ENCODE results near the gene MR1. TPM values are rescaled to one million over a fixed set of nuclear protein-coding genes. Genes with fewer than 3 reads are reported as not detected.
"Not testable (repeated sequence)": the region's sequence is repeated elsewhere in the genome, so short reads cannot be mapped to it uniquely, and the experiment has no call there.

MR1 gene
- total RNA-seq, 2 donors from 2014 or later, result 5.3 to 7.5 TPM

GRCh38 chr1:181060066-181060465 is 26.3 kb downstream of the MR1 start:
- intact Hi-C loops (cut with DNase I, micrococcal nuclease), result no loop called here
- ATAC-seq (no peak), DNase-seq (no peak)

- intact Hi-C loops (cut with DNase I, micrococcal nuclease); ATAC-seq; DNase-seq: not testable (repeated sequence)
Observed at GRCh38 chr1:181060947-181061346, 27.2 kb downstream of the MR1 start.

- intact Hi-C loops (cut with DNase I, micrococcal nuclease), result no loop called here
- ATAC-seq, result no peak
- no peak for DNase-seq
Observed at GRCh38 chr1:181061487-181061886, 27.7 kb downstream of the MR1 start.

GRCh38 chr1:181061891-181062835 is 28.4 kb downstream of the MR1 start:
- no peak for ATAC-seq
- intact Hi-C loops (cut with DNase I, micrococcal nuclease), result no loop called here
- DNase-seq, result peak in 1 of 2 donors; percentile 26

GRCh38 chr1:181062836-181063428 is 29.1 kb downstream of the MR1 start:
- DNase-seq (no peak), ATAC-seq (no peak)
- intact Hi-C loops (cut with DNase I, micrococcal nuclease), result no loop called here

- no peak for DNase-seq
- intact Hi-C loops (cut with DNase I, micrococcal nuclease), result no loop called here
- no peak for ATAC-seq
Observed at GRCh38 chr1:181064011-181064623, 30.3 kb downstream of the MR1 start.

GRCh38 chr1:181064702-181065101 is 30.9 kb downstream of the MR1 start:
- intact Hi-C loops (cut with DNase I, micrococcal nuclease), result no loop called here
- DNase-seq (no peak), ATAC-seq (no peak)

- intact Hi-C loops (cut with DNase I, micrococcal nuclease), result no loop called here
- DNase-seq (no peak), ATAC-seq (no peak)
Observed at GRCh38 chr1:181073638-181074037, 39.9 kb downstream of the MR1 start.

GRCh38 chr1:181075766-181076350 is 42.1 kb downstream of the MR1 start:
- intact Hi-C loops (cut with DNase I, micrococcal nuclease), result no loop called here
- ATAC-seq, result no peak
- DNase-seq, result no peak

GRCh38 chr1:181076852-181077251 is 43.1 kb downstream of the MR1 start:
- no peak for DNase-seq
- ATAC-seq, result no peak
- intact Hi-C loops (cut with DNase I, micrococcal nuclease), result no loop called here

GRCh38 chr1:181077576-181078242 is 43.9 kb downstream of the MR1 start:
- DNase-seq (no peak), ATAC-seq (no peak)
- intact Hi-C loops (cut with DNase I, micrococcal nuclease), result no loop called here

- intact Hi-C loops (cut with DNase I, micrococcal nuclease), result no loop called here
- DNase-seq, result no peak
- ATAC-seq, result no peak
Observed at GRCh38 chr1:181079382-181079781, 45.6 kb downstream of the MR1 start.

- no peak for DNase-seq
- intact Hi-C loops (cut with DNase I, micrococcal nuclease), result loop anchor here in 1 of 2 donors (10.0 kb wide), 1 partner anchor 65 kb away; no protein-coding TSS in a partner anchor
- no peak for ATAC-seq
Observed at GRCh38 chr1:181079920-181080319, 46.1 kb downstream of the MR1 start.

- intact Hi-C loops (cut with DNase I, micrococcal nuclease), result loop anchor here in 1 of 2 donors (10.0 kb wide), 1 partner anchor 64 kb away; no protein-coding TSS in a partner anchor
- ATAC-seq, result no peak
- DNase-seq, result no peak
Observed at GRCh38 chr1:181080556-181080955, 46.8 kb downstream of the MR1 start.

GRCh38 chr1:181081395-181081794 is 47.6 kb downstream of the MR1 start:
- DNase-seq (no peak), ATAC-seq (no peak)
- intact Hi-C loops (cut with DNase I, micrococcal nuclease), result loop anchor here in 1 of 2 donors (10.0 kb wide), 1 partner anchor 63 kb away; no protein-coding TSS in a partner anchor

- peak; percentile 52 to 64 for DNase-seq
- peak; percentile 59 for ATAC-seq
- intact Hi-C loops (cut with DNase I, micrococcal nuclease), result loop anchor here in 1 of 2 donors (10.0 kb wide), 1 partner anchor 61 kb away; no protein-coding TSS in a partner anchor
Observed at GRCh38 chr1:181083842-181084605, 50.2 kb downstream of the MR1 start.

GRCh38 chr1:181084606-181084969 is 50.8 kb downstream of the MR1 start:
- ATAC-seq (no peak), DNase-seq (no peak)
- intact Hi-C loops (cut with DNase I, micrococcal nuclease), result loop anchor here in 1 of 2 donors (10.0 kb wide), 1 partner anchor 60 kb away; no protein-coding TSS in a partner anchor

- intact Hi-C loops (cut with DNase I, micrococcal nuclease), result loop anchor here (5.0 to 10.0 kb wide), 2 partner anchors 56 to 59 kb away; no protein-coding TSS in a partner anchor
- DNase-seq, result no peak
- no peak for ATAC-seq
Observed at GRCh38 chr1:181086091-181086490, 52.3 kb downstream of the MR1 start.

Data from left colon (tissue), 2 donors.